HG03097 (cell line): ENCODE measurements around the gene ZBTB33.

Source experiments
- ATAC-seq: cut with Tn5 transposase; IDR thresholded peaks from one replicate; pipeline ENCODE4 v1.9.1; 2021; ENCODE audit not compliant: unreplicated experiment, low FRiP score

ZBTB33 gene

DNA sequence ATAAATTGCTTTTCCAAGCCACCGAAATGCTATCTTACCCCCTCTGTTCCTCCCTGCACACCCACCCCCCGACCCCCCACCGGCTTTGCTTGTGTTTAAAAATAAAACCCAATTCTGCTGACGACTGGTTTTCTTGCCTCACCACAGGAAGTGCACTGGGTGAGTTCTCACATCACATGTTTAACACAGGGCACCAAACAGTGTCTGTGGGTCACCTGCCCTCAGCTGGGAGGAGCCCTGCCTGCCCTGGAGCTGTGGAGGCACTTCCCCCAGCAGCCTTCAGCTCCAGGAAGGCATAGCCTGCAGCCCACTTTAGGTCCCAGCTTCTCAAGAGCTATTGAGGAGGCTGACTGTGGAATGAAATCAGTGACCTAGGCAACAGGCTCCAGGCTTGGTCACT, 51.8 kb downstream of the ZBTB33 start:
- ATAC-seq = peak; percentile 94

GRCh38 chrX:120304256-120304655, 53.6 kb downstream of the ZBTB33 start:
- no peak for ATAC-seq

DNA sequence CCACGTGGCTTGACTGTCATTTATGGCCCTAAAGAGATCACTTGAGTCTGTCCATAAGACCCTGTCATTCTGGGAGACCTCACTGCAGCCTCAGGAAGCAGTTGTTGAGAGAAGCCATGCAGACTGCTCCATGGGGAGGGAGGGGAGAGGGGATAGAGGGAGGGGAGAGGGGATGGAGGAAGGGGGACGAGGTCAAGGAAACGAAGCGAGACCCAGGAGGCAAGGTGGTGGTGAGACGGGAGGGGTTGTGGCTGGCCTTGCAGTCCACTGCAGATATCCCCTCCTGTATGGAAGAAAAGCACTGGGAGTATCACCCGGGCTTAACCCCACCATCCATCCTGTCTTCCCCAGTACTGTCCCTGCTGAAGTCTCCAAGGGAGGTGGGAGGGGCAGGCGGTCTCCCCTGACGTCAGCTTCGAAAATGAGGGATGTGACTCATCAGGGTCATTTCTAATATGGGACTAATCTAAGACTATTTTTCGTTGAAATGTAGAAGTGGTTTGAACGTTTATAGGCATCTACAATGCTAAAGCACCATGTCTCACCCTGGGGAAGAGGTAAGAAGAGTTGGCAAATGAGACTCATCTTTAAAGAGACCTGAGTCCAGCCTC, 55.0 kb downstream of the ZBTB33 start:
- no peak for ATAC-seq

DNA sequence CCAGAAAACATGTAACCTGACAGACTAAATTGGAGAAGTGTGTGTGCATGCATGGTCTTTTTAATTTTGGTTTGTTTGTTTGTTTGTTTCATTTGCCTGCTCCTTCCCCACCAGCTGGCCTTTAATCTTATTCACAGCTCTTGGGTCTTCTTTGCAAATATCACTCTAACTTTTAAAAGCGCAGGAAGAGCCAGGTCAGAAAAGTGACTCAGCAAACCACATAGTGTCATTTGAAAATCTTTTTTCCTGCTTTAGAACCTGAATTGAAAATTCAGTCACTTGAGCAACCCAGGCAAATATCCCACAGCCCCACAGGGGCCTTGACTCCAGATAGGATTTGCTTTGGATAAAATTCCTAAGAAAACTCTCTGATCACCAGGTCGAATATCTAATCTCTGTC, 56.0 kb downstream of the ZBTB33 start:
- ATAC-seq = no peak
